Measurements from ENCODE around the gene TOGARAM2.
"Not testable (repeated sequence)": the region's sequence is repeated elsewhere in the genome, so short reads cannot be mapped to it uniquely, and the experiment has no call there.

DNA sequence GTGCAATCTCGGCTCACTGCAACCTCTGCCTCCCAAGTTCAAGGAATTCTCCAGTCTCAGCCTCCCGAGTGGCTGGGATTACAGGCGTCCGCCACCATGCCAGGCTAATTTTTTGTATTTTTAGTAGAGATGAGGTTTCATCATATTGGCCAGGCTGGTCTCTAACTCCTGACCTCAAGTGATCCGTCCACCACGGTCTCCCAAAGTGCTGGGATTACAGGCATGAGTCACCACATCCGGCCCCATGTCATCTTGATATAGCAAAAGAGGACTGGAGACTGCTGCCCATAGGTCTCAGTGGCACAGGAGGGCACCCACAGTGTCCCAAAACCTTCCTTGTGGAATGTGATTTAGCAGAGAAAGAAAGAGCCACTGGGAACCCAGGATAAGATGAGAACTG, 109.2 kb downstream of the TOGARAM2 start:
- not testable (repeated sequence) for TF ChIP-seq CTCF, EP300, POLR2A (IDR thresholded peaks at IDR 0.05)
